GM19463 (cell line): ENCODE data around the gene DCTN3.
"Not testable (repeated sequence)": the region's sequence is repeated elsewhere in the genome, so short reads cannot be mapped to it uniquely, and the experiment has no call there.

ENCODE experiments used
- ATAC-seq: cut with Tn5 transposase; IDR thresholded peaks from one replicate; pipeline ENCODE4 v1.9.1; 2021; ENCODE audit warnings: mild to moderate bottlenecking, moderate library complexity; ENCODE audit not compliant: unreplicated experiment

The DCTN3 gene

DNA sequence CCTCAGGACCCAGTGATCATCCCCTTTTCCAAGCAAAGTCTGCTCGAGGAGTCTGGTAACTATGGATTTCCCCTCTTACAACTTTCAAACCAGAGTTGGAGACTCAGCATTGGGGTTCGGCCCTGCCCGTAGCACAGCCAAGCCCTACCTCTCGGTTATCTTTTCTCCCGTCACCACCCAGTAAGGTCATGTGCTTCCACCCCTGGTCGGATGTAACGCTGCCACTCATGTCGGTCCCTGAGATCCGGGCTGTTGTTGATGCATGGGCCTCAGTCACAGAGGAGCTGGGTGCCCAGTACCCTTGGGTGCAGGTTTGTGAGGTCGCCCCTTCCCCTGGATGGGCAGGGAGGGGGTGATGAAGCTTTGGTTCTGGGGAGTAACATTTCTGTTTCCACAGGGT lies 27.4 kb upstream of the DCTN3 start:
- no peak for ATAC-seq

GRCh38 chr9:34647084-34647403 lies 26.7 kb upstream of the DCTN3 start:
- ATAC-seq = no peak

GRCh38 chr9:34646211-34647083 lies 26.2 kb upstream of the DCTN3 start, which contains the start of gene GALT:
Gene GALT (plus strand): TSS chr9:34646675. CDS start chr9:34646705, 30 bp downstream.
- peak; percentile 93 for ATAC-seq

- ATAC-seq = no peak
Observed at GRCh38 chr9:34644766-34645314, 24.5 kb upstream of the DCTN3 start.

- ATAC-seq = no peak
Observed at GRCh38 chr9:34642679-34643078, 22.4 kb upstream of the DCTN3 start.

GRCh38 chr9:34639322-34639721 lies 19.0 kb upstream of the DCTN3 start:
- not testable (repeated sequence) for ATAC-seq

GRCh38 chr9:34638138-34638445 lies 17.8 kb upstream of the DCTN3 start:
- no peak for ATAC-seq

DNA sequence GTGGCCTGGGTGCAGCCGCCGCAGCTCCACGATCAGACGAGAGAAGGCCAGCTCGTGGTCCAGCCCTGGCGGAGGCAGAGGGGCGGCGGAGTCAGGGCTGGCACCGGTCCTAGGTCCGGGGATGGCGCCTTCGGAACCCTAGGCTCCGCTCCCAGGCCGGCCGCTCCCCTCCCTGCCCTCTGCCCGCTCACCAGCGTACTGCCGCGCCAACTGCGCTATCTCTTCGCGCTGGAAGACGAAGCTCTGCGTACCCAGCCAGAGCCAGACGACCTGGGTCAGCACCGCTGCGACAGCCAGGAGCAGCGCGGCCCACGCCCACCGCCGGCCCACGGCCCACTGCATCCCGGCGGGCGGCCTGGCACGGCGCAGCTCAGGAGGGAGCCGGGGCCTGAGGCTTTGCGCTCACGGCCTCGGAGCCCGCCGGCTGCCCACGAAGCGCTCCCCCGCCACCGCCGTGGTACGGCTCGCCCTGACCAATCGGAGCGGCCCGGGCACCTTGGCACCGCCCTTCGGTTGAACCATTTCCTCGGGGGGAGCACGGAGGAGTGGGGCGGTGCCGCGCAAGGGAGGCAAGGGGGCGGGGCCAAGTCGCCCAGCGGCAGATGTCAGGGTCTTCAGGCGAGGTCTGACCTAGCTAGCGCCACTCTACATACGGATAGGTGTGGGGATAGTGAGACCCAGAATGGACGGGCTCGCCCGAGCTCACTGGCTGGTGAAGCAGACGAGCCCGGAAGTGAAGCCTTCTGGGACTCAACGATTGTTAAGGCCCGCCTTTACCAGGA lies 17.3 kb upstream of the DCTN3 start, which contains the start of gene SIGMAR1:
Gene SIGMAR1, minus strand, starts transcription at position 432 of the 782 bp plus-strand sequence. Its CDS starts 90 bp downstream, at position 342.
- ATAC-seq = peak; percentile 86

DNA sequence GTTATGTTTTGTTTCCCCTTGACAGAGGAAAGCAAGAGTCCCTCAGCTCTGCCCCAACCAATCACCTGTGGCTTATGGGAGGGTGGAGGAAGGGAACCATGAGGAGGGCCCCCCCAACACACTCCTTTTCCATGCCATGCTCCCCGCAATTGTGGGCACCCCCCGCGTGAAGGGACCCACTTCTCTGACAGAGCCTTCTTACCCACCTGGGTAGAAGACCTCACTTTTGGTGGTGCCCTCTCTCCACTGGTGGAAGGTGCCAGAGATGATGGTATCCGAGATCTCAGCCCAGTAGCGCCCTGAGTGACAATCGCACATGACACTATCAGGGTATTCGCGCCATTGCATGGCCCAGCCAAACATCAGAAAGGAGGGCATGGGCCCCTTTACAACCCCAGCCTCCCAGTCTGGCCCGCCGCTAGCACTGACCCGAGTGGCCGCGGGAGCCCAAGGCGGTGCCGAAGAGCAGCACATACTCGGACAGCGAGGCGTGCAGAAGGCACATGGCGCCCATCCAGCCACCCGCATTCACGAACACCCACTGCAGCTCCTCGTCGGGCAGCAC lies 16.6 kb upstream of the DCTN3 start:
- ATAC-seq = no peak

- no peak for ATAC-seq
Observed at GRCh38 chr9:34635556-34635955, 15.3 kb upstream of the DCTN3 start.

- ATAC-seq = no peak
Observed at GRCh38 chr9:34634551-34635248, 14.4 kb upstream of the DCTN3 start.

DNA sequence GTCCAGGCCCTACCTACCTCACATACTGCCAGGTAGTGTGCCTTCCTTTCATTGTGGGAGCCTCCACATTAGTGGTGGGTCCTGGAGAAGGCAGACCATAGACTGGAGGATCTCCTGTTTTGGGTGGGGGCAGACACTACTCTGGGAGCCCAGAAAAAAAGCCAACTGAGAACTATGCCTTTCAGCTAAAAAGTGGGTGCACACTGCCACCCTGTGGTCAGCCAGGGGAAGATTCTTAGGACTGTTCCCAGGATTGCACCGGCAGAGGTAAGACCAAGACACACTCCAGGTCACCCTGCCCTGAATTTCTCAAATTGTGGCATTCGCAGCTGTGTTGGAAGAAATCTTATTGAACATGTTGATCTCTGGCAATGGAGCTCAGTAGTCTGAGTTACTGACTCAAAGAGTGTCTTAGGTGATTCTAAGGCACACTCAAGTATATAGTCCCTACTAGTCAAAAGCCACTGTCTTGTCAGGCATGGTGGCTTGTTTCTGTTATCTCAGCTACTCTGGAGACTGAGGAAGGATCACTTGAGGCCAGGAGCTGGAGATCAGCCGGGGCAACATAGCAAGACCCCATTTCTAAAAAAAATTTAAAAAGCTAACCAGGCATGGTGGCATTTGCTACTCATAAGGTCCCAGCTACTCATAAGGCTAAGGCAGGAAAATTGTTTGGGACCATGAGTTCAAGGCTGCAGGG lies 13.7 kb upstream of the DCTN3 start:
- ATAC-seq = peak; percentile 28

DNA sequence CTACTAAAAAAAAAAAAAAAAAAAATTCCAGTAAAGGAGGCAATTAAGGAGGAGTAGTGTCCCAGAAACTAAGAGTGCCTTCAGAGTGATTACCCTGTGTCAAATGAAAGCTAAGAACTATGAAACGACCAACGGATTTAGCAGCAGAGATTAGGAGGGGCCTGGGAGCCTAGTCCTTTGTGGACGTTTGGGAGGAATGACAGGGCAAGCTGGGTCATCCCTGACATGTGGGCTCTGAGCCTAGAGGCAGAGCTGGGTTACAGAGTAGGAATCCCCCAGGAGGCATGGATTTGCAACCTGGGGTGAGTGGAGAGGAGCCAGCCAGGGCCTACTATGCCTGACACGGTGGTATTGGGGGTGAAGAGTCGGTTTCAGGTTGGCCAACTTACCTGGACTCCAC lies 12.9 kb upstream of the DCTN3 start:
- no peak for ATAC-seq

GRCh38 chr9:34630402-34631154 lies 10.3 kb upstream of the DCTN3 start:
- ATAC-seq = no peak

- no peak for ATAC-seq
Observed at GRCh38 chr9:34629491-34629808, 9.2 kb upstream of the DCTN3 start.

DNA sequence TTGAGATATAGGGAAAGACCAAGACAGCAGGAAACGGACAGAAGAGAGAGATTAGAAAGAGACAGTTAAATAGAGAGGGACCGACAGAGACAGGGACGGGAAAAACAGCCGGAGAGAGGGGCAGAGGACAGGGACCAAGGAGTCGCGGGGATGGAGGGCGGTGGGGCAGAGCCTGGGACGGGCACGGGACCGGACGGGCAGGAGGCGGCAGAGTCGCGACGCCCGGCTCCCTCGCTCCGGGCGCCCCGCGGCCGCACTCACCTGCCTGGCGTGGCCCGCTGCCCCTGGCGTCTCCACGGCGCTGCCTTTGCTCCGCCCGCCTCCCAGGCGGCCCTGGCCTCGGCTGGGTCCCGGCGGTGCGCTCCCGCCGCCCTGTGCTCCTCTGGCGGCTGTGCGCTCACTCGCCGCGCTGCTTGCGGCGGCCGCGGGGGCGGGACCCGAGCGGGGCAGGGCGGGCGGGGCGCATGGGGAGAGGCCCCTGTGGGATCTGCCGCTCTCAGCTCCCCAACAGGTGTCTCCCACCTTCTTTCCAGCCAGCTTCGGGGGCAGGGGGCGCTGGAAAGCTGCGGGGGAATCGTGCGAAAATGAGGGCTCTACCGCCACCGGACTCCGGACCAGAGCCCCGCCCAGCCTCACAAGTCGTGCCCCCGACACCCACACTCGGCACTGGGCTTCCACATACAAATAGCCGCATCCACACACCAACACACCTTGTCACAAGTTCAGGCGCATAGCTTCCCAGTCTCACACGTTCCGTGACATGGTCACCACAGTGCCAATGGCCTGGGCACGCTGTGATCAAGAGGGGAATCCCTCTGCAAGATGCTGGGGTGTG lies 8.6 kb upstream of the DCTN3 start, which contains the start of gene ARID3C:
Gene ARID3C, minus strand, starts transcription at position 411 of the 835 bp plus-strand sequence. CDS start 1,052 bp downstream, outside the sequence.
- ATAC-seq = no peak

DNA sequence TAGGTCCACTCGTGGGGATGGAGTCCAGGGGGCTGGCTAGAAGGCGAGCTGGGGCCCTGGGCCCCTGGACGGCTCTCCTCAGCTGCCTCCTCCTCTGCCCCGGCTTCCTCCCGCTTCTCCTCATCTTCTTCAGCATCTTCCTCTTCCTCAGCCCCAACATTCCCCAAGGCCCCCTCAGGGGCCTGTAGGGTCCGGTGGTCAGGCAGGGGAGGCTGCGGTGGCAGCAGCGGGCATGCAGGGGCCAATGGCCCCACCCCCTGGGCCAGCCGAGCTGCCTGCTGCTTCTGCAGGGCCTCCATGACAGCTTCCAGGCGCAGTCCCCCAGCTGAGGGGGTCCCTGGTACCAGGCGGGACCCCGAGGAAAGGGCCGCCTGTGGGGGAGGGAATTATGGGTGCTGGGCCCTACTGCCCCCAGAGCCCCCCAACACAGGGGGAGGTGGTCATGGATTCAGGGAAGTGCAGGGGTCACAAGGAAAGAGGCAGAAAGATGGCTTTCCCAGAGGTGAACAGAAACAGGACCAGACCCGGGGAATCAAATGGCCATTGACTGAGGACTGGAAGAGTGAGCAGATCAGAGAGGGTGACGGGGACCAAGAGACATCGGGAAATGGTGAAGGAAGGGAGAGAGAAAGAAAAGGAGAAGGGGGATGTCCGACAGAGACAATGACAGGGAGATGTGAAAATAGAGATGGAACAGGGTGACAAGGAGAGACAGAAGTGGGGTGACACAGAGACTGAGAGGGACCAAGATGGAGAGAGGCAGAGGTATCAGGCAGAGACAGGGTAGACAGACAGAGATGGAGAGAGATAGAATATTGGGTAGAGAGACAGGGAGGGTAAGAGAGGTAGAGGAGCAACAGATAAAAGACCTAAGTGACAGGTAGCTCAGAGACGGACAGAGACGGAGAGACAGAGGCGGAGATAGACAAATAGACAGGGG lies 7.7 kb upstream of the DCTN3 start:
- ATAC-seq = no peak

- ATAC-seq = no peak
Observed at GRCh38 chr9:34625186-34625486, 4.8 kb upstream of the DCTN3 start.
